ENCODE results near the gene CCNI.

DNA sequence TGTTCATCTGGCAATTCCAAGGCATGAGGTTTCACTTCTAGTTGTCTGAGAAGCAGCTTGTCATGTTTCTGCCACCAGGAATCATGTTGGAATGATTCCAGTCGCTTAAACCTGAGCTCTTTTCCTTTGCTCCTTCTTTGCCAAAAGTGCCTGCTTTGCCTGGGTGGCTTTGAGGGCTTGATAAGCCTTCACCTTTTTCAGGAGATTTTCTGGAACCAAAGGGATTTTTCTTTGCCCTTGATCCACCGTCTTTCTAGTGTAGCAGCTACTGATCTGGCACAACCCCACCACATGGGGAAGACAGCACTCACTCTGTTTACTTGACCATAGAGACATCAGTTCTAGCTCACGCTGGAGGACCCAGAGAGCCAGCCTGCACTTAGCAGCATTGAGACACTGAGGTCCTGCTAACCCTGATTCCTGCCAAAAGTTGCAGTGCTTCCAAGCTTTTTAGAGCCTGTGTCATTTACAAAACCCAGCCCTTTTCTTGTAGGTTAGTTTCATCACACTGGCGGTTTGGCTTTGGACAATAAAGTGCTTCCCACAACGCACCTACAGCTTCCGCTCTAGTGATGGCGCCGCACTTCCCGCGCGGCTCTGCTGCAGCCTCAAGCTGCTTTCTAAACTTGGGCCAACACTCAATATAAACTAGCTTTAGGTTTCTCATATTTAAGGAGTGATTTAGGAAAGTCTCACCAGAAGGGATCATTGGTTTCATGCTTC is 7.3 kb upstream of the CCNI start:
- no peak for TF ChIP-seq POLR2A (IDR thresholded peaks at IDR 0.05)
- TF ChIP-seq, protein P1, sequence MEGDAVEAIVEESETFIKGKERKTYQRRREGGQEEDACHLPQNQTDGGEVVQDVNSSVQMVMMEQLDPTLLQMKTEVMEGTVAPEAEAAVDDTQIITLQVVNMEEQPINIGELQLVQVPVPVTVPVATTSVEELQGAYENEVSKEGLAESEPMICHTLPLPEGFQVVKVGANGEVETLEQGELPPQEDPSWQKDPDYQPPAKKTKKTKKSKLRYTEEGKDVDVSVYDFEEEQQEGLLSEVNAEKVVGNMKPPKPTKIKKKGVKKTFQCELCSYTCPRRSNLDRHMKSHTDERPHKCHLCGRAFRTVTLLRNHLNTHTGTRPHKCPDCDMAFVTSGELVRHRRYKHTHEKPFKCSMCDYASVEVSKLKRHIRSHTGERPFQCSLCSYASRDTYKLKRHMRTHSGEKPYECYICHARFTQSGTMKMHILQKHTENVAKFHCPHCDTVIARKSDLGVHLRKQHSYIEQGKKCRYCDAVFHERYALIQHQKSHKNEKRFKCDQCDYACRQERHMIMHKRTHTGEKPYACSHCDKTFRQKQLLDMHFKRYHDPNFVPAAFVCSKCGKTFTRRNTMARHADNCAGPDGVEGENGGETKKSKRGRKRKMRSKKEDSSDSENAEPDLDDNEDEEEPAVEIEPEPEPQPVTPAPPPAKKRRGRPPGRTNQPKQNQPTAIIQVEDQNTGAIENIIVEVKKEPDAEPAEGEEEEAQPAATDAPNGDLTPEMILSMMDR (IDR thresholded peaks at IDR 0.05), result no peak
